ENCODE data around the gene RGS6.

The RGS6 gene

GRCh38 chr14:72452774-72453173, 520.5 kb downstream of the RGS6 start:
- H4K20me1 ChIP-seq (ENCODE audit: control insufficient read depth, insufficient read depth, low read depth, low read length) = no peaks in the 10 kb centered on the region
- no peaks in the 10 kb centered on the region for H3K9me2 ChIP-seq (replicated peaks; ENCODE audit: control insufficient read depth, low read length)
- no peak overlapping the region for H3K4me2 ChIP-seq (ENCODE audit: low read length)
- H3K36me3 ChIP-seq (ENCODE audit: control insufficient read depth, low read length) = no peaks in the 10 kb centered on the region
- no peaks in the 10 kb centered on the region for H3K9me3 ChIP-seq (ENCODE audit: control insufficient read depth, insufficient read depth, low read length)
- no peak overlapping the region for H3K4me3 ChIP-seq (ENCODE audit: low read length)
- no peak overlapping the region for H3K27ac ChIP-seq (ENCODE audit: low read depth, low read length)
- H3K4me1 ChIP-seq (ENCODE audit: control insufficient read depth, low read length) = no peaks in the 10 kb centered on the region; the same call in 1 of the 2 replicates
- TF ChIP-seq, protein P1, sequence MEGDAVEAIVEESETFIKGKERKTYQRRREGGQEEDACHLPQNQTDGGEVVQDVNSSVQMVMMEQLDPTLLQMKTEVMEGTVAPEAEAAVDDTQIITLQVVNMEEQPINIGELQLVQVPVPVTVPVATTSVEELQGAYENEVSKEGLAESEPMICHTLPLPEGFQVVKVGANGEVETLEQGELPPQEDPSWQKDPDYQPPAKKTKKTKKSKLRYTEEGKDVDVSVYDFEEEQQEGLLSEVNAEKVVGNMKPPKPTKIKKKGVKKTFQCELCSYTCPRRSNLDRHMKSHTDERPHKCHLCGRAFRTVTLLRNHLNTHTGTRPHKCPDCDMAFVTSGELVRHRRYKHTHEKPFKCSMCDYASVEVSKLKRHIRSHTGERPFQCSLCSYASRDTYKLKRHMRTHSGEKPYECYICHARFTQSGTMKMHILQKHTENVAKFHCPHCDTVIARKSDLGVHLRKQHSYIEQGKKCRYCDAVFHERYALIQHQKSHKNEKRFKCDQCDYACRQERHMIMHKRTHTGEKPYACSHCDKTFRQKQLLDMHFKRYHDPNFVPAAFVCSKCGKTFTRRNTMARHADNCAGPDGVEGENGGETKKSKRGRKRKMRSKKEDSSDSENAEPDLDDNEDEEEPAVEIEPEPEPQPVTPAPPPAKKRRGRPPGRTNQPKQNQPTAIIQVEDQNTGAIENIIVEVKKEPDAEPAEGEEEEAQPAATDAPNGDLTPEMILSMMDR (IDR thresholded peaks at IDR 0.05; ENCODE audit: low read depth, low read length, poor library complexity, severe bottlenecking) = no peak
- no peak for TF ChIP-seq EZH2phosphoT487 (IDR thresholded peaks at IDR 0.05; ENCODE audit: borderline replicate concordance, low read length)
- H3F3A ChIP-seq (ENCODE audit: control insufficient read depth, insufficient read depth) = no peaks in the 10 kb centered on the region
- H3K79me2 ChIP-seq (ENCODE audit: control insufficient read depth, low read length) = no peaks in the 10 kb centered on the region
- no peaks in the 10 kb centered on the region for H3K27me3 ChIP-seq (ENCODE audit: control insufficient read depth, low read length)

- TF ChIP-seq, protein P1 (IDR thresholded peaks at IDR 0.05; ENCODE audit: low read depth, low read length, poor library complexity, severe bottlenecking) = no peak
- no peak for TF ChIP-seq EZH2phosphoT487 (IDR thresholded peaks at IDR 0.05; ENCODE audit: borderline replicate concordance, low read length)
- H3K36me3 ChIP-seq (ENCODE audit: control insufficient read depth, low read length) = no peaks in the 10 kb centered on the region
Observed at GRCh38 chr14:72454388-72455160, 522.3 kb downstream of the RGS6 start.

DNA sequence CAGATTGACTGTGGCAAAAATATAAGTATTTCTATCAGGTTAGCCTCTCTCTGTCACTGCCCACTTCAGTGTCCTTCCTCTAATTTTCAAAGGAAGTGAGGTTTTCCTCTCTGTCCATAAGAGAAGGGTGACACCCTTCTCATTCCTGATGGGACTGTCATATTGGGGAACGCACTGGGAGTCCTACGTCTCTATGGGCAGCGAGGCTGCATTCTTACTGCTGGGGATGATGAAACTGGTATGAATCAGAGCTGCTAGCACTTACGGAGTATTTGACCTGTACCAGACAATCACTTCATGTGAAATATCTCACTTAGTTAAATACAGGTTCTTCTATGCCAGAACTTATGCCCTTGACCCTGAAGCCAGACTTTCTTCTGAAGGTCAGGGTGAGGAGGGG, 525.4 kb downstream of the RGS6 start:
- TF ChIP-seq EZH2phosphoT487 (IDR thresholded peaks at IDR 0.05; ENCODE audit: borderline replicate concordance, low read length) = no peak
- TF ChIP-seq, protein P1 (IDR thresholded peaks at IDR 0.05; ENCODE audit: low read depth, low read length, poor library complexity, severe bottlenecking) = no peak
- no peaks in the 10 kb centered on the region for H3F3A ChIP-seq (ENCODE audit: control insufficient read depth, insufficient read depth)
- no peaks in the 10 kb centered on the region for H3K4me1 ChIP-seq (ENCODE audit: control insufficient read depth, low read length)
- H3K79me2 ChIP-seq (ENCODE audit: control insufficient read depth, low read length) = no peaks in the 10 kb centered on the region
- no peaks in the 10 kb centered on the region for H3K36me3 ChIP-seq (ENCODE audit: control insufficient read depth, low read length)
- no peaks in the 10 kb centered on the region for H3K9me3 ChIP-seq (ENCODE audit: control insufficient read depth, insufficient read depth, low read length)
- H3K4me3 ChIP-seq (ENCODE audit: low read length) = no peak overlapping the region
- H3K9me2 ChIP-seq (replicated peaks; ENCODE audit: control insufficient read depth, low read length) = no peaks in the 10 kb centered on the region
- no peaks in the 10 kb centered on the region for H4K20me1 ChIP-seq (ENCODE audit: control insufficient read depth, insufficient read depth, low read depth, low read length)
- no peaks in the 10 kb centered on the region for H3K27me3 ChIP-seq (ENCODE audit: control insufficient read depth, low read length)
- no peak overlapping the region for H3K27ac ChIP-seq (ENCODE audit: low read depth, low read length)
- H3K4me2 ChIP-seq (ENCODE audit: low read length) = no peak overlapping the region

More at GRCh38 chr14:72454388-72455160, 522.3 kb downstream of the RGS6 start:
- Histone ChIP-seq H4K20me1 (ENCODE audit: control insufficient read depth, insufficient read depth, low read depth, low read length) (no peaks in the 10 kb centered on the region), H3F3A (ENCODE audit: control insufficient read depth, insufficient read depth) (no peaks in the 10 kb centered on the region), H3K4me2 (ENCODE audit: low read length) (no peak overlapping the region), H3K9me3 (ENCODE audit: control insufficient read depth, insufficient read depth, low read length) (no peaks in the 10 kb centered on the region), H3K27ac (ENCODE audit: low read depth, low read length) (no peak overlapping the region), H3K4me1 (ENCODE audit: control insufficient read depth, low read length) (no peaks in the 10 kb centered on the region; the same call in 1 of the 2 replicates), H3K4me3 (ENCODE audit: low read length) (no peak overlapping the region), H3K79me2 (ENCODE audit: control insufficient read depth, low read length) (no peaks in the 10 kb centered on the region), H3K27me3 (ENCODE audit: control insufficient read depth, low read length) (no peaks in the 10 kb centered on the region), H3K9me2 (replicated peaks; ENCODE audit: control insufficient read depth, low read length) (no peaks in the 10 kb centered on the region)

Measured in DOHH2 (cell line).